ENCODE data around the gene KIAA1210. TPM values are rescaled to one million over a fixed set of nuclear protein-coding genes. Genes with fewer than 3 reads are reported as not detected.

The KIAA1210 gene
- total RNA-seq, 1 donor from 2014 or later: not detected

DNA sequence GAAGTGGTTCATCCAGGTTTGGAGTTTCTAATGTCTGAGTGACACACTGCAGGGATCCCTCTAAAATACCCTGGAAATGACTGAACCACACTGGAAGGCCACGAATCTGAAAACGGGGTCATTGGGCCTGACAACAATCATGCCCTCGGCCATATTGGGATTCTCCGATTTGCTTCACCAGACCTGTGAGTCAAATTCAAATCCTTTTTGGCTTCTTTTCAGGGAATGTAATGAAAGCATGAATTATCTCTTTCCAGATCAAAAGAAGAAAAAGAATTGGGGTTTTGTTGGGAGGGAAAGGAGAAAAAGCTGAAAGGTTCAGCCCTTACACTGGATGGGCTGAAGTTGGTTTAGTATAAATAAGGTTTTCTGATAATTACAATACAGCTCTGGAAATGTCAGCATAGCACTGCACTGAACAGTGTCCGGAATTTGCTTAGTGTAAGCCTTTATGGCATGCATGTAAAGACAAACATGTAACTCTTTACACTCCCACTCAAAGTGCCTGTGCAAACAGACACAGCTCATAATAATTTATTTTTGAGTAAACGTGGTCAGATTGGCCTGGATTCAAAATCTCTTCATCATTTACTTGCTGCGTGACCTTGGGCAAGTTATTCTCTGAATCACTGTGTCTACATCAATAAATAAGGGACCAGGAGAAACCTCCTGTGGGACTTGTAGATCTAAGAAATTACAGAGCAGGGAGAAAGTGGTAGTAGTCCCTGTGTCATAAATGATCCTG is 33.4 kb downstream of the KIAA1210 start:
- DNase-seq (ENCODE audit: low read depth): no peak

DNA sequence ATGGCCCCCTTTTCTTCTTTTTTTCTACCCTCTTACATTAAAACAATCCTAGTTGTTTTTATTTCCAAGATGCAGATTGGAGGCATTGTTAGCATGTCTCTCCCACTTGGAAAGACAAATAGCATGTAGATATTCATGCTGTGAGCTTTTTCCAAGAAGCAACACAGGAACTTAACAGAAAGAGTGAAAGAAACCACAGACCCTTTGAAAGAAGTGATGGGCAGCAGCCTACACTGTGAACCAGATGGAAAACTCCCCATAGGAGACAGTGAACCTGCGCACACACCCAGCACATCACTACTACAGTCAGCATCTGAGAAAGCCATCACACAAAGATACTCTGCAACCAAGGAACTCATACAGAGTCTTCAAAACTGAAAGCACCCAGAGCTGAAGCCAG is 37.0 kb downstream of the KIAA1210 start:
- DNase-seq (ENCODE audit: low read depth): no peak

DNA sequence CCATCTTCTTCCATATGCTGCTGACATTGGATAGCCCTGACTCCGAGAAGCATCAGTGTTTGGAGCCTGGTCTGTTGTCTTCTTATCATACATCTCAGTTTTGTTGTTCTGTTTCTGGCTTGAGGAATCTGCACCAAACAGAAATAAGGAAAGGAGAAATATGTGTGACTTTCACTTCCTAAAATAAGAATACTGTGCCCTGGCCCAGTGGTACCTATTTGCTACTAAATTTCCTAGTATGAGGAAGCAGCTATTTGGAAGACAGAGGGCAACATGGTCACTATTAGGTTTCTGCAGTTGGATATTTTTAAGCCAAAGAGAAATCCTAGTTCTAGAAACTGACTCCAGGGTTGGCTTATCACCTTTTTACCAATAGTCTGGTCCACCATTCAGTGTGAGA is 38.0 kb downstream of the KIAA1210 start:
- DNase-seq (ENCODE audit: low read depth): no peak

DNA sequence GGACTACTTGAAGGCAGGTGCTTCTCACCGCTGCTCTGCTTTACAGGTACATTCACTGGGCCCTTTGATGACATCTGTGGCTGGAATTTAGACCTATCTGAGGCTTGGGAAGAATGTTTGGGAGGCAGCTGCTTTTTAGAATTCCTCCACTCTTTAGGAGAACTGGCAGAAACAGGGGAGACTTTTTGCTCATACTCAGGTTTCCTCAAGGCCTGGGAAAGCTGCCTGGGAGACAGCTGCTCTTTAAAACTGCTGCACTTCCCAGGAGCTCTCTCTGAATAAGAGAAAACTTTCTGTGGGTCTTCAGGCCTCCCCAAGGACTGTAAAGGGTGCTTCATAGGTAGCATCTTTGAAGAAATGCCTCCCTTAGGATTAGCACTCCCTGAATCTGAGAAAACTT is 40.5 kb downstream of the KIAA1210 start:
- DNase-seq (ENCODE audit: low read depth): no peak

DNA sequence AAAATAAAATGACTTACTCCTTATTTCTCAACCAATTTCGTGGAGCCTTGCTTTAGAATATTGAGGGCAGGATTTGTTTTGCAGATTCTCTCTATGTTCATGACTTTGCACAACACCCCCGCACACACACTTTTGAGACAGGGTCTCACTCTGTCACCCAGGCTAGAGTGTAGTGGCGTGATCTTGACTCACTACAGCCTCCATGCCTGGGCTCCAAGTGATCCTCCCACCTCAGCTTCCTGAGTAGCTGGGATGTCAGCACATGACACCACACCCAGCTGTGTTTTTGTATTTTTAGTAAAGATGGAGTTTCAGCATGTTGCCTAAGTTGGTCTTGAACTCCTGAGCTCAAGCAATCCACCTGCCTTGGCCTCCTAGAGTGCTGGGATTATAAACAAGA is 42.8 kb downstream of the KIAA1210 start:
- DNase-seq (ENCODE audit: low read depth): no peak

DNA sequence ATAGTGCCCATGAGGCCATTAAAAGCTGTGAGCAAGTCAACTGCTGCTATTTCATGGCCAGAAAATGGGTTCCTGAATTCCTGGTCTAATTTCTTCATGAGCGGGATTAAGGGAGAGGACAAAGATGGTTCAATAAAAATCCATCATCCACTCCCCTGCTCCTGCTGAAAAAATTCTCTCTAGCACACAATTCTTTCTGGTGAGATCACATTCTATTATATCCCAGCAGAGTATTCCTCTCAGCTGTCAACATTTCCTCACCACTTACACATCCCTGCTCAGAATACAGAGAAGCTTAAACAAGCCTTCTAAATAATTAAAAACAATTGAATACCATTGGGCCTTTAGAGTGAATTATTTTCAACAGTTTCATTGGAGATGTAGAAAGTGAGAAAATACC is 45.3 kb downstream of the KIAA1210 start:
- DNase-seq (ENCODE audit: low read depth): no peak

DNA sequence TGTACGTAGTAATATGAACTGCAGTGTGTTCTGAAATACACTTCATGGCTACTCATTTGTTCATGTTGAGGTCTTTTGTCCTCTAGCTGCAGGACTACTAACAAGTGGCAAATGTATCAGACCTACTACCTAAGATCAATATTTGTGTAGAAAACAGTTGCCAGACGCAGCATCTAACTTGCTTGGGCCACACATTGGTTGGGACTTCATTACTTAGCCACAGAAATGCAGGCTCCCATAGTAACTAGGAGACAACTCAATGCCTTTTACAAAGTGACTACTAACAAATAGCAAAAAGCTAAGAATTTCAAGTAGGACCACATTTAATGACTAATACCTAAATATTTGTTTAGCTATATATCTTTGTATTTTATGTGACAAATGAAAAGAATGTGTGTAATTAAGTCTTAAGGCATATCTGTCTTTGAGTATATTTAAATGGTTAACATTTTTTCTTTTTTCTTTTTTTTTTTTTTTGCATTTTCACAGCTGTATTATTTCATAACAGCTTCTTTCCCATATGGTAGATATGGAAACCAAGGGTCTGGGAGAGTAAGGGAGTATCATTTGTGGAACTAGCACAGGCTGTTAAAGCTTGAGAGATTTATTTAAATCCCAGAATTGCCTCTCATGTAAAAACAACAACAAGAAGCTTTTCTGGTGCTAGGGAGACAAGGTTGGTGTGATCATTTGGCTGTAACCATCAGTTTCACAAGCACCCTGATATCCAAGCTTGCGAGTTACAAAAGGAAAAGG is 52.2 kb downstream of the KIAA1210 start:
- no peak for DNase-seq (ENCODE audit: low read depth)

DNA sequence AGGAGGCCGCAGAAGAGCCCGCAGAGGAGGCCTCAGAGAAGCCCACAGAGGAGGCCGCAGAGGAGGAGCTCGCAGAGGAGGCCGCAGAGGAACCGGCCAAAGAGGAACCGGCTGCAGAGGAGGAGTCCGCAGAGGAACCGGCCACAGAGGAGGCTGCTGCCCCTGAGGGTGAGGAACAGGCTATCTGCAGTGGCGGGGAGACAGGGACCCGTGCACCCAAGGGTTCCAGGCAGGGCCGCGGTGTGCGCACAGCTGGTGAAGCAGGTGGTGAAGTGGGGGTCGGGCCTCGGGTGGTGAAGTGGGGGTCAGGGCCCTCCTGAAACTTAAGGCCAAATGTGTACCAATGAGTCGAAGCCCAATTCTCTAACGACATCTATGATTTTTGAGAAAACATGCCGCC is 53.7 kb downstream of the KIAA1210 start:
- DNase-seq (ENCODE audit: low read depth): no peak

DNA sequence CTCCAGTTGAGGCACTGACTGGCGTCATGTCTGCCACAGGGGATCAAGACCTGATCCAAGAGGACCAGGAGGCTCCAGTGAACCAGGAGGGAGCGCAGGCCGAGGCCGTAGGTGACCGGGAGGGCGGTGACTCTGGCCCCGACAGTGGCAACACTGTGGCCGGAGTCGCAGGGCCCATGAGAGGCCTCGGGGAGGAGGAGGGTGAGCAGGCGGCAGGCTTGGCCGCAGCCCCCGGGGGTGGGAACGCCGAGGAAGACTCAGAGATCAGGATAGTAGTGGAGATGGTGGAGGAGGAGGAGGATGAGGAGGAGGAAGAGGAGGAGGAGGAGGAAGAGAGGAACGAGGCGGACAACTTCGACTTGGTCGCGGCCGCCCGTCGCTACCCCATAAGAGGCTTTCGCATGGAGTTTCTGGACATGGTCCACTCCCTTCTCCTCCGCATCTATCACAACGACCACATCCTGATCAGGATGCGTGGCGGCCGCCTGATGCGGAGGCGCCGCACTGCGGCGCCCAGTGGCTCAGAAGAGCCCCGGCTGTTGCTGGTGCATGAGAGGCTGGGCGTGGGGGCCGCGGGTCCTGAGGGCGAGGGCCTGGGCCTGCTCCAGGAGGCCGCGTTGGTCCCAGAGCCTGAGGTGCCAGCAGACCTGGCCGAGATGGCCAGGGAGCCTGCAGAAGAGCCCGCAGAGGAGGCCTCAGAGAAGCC is 54.3 kb downstream of the KIAA1210 start:
- DNase-seq (ENCODE audit: low read depth): no peak

DNA sequence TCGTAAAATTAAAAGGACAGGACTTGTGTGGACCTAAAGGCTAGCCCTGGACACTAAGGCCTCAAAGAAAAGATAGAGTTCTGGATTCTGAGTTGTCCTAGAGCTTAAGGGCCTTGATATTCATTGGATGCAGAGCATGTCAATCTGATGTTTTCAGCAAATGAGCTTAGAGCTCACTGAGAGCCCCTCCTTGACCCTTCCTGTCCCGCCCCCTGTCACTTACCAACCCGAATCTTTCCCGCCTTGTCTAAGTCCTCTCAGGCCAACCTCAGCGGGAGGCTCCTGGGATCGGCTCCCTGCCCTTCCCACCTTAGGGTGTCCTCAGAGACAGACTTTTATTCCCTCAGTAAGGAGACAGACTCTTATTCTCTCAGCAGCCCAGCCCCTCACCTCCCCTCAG is 54.9 kb downstream of the KIAA1210 start, which contains the start of gene CT47C1:
Gene CT47C1, plus strand, starts transcription at position 250 of the 400 bp plus-strand sequence. CDS start 233 bp downstream, outside the sequence.
- no peak for DNase-seq (ENCODE audit: low read depth)

DNA sequence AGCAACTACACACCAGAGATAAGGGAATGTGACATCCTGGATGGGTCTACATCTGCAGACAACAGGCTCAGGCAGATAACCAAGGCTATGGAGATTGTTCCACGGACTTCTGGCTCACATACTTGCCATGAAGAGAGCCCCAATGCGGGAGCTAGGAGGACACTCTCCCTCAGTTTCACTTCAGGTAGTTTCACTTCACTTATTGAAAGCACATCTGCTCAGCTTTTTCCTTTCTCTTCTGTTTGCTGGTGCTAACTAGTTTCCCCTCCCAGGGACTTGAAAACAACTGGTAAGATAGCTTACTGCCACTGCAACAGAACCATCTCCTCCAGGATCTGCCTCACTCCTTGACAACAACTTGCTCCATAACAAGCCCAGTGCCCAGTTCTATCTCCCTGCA is 56.2 kb downstream of the KIAA1210 start:
- no peak for DNase-seq (ENCODE audit: low read depth)

DNA sequence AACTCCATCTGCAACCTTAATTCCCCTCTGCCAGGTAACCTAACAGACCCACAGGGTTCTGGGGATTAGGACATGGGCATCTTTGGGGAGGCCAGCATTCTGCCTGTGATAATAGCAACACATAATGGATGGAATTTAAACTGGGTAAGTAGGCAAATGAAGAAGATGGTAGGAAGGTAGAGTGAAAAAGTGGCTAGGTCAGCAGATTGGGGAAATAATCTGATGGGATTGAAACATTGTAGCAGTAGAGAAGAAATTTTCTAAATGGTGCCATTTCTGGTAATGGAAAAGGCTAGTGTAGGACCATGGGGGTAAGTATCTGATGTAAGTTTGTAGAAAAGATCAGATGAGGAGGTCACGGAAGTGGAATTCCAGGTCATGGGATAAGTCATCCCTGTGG is 57.9 kb downstream of the KIAA1210 start:
- no peak for DNase-seq (ENCODE audit: low read depth)

DNA sequence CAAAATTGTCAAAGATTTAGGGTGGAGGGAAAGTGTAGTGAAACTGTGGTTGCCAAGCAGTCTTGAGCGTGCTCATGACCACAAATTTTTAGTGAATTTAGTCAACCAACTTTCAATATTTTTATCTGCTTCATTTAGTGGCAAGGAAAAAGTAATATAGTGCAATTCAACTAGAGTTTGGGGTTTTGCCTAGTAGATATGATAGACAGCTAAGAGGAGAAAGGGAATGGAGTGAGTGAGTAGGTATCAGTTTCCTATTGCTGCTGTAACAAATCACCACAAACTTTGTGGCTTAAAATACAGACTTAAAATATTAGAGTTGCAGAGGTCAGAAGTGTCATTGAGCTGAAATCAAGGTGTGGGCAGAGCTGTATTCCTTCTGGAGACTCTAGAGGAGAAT is 58.5 kb downstream of the KIAA1210 start:
- no peak for DNase-seq (ENCODE audit: low read depth)

DNA sequence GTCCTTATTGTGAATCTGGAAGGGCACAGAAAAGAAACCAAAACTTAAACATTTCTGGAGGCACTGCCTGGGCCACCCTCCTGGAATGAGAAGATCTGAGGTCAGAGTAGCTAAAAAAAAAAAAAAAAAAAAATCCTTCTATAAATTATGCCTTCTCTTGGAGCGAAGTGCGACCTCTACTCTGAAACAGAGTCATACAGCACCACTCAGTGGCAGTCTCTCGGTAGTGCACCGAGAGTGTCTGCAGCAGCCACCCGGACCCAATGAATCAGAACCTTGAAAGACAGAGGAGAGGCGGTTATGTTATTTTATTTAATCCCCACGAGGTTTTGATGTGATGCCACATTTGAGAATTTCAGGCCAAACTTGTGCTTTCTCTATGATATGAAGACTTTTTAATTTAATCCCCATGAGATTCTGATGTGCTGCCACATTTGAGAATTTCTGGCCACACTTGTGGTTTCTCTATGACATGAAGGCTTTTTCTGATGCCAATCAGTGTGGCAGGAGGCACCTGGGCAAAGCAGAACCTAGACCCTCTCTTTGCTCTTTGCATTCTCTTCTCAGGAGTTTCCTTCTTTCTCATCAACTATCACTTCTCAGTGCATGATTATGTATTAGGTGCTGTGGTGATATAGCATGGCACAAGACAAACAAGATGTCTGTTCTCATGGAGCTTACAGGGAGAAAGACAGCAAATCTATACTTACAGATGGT is 60.4 kb downstream of the KIAA1210 start:
- peak; percentile 47 for DNase-seq (ENCODE audit: low read depth)

DNA sequence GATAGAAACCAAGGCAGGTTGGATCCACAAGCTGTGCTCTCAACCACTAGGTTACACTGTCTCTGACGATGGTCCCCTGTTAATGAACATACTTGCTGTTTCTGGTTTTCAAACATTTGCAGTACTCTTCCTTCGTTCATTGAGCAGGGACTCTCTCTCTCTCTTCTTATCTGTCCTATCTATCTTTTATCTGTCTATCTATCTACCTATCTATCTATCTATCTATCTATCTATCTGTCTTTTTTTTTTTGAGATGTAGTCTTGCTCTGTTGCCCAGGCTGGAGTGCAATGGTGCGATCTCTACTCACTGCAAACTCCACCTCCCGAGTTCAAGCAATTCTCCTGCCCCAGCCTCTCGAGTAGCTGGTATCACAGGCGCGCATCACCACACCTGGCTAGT is 64.2 kb downstream of the KIAA1210 start:
- no peak for DNase-seq (ENCODE audit: low read depth)

DNA sequence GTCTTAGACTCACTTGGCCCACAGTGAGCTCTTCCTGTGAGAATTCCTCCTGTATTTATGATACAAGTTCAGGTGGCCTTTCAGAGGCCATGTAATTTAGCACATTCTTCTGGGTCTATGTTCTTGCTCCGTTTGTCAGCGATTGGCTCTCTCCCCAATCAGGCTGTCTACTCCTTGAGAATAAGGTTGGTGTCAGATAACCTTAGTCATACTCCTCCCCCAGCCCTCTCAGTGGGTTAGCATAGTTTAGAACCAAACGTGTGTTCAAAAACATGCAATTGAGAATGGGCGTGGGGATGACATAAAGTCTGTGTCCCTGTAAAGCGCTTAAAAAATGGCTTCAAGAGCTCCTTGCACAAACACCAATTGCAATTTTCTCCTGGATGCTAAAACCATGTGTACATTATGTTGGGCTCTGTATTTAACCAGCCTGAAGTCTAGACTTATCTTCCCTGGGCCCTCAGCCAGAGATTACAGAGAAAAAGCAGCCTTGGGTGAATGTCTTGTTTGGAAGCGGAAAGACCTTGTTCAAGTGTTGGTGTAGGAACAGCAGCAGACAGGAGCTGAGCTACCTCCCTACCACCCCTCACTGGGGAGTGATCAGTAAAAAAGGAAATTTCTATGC is 64.8 kb downstream of the KIAA1210 start:
- DNase-seq (ENCODE audit: low read depth): no peak

DNA sequence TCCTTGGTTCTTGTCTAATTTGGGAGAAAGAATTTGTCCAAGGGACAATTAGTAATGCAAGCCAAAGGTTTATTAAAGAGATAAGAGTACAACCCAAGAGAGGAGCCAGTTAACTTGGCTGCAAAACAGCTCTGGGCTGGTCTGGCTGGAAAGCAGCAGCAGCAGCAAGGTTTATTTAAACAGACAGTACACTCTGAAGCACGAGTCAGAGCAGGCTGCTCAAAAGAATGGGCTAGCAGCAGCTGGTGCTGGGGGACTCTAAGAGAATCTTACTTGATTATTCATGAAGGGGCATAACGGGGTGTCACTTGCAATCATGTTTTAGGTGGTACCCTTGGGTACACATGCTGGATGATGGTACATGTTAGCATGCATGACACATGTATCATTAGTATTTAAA is 71.9 kb downstream of the KIAA1210 start:
- no peak for DNase-seq (ENCODE audit: low read depth)

DNA sequence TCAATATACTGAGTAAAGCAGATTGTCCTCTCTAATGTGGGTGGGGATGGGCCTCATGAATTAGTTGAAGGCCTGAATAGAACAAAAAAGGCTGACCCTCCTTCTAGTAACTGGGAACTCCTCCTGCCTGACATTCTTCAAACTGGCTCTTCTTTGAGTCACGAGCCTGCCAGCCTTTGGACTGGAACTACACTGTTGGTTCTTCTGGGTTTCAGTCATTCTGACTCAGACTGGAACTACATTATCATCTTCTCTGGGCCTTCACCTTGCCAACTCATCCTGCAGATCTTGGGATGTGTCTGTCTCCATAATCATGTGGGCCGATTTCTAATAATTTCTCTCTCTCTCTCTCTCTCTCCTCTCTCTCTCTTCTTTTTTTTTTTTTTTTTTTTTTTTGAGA is 81.7 kb downstream of the KIAA1210 start:
- peak; percentile 15 for DNase-seq (ENCODE audit: low read depth)

DNA sequence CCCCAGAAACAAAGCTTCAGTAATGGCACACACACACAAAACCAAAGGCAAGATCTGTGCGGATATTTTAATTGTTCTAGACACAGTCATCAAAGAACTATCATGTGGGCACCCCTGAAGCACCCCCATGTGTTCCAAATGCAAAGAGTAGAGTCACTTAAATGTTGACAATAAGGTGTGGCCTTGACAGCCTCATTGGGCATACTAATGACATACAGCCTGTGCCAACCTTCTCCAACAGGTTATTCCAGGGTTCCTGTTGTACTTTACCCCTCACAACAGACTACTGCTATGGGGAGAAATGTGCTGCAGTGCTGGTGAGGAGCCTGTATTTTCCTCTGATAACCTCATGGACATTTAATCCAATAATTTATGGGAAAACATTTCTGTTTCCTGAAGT is 84.6 kb downstream of the KIAA1210 start:
- no peak for DNase-seq (ENCODE audit: low read depth)

DNA sequence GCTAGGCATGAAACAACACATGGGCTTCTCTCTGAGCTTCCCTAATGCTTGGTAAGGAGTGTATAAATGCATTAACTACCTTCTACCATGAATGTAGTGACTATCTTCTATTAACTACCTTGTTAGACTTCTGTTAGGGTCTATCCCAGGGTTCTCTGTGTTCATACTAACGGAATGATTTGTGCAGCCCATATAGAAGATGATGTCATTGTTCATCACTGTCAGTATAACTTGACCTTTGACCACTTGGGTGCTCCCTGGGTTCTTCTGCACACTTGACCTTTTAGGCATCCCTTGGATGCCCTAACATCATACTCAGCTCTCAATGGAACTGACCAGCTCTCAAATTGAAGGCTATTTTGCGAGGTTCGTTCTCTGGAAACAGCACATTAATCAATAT is 85.6 kb downstream of the KIAA1210 start:
- no peak for DNase-seq (ENCODE audit: low read depth)

DNA sequence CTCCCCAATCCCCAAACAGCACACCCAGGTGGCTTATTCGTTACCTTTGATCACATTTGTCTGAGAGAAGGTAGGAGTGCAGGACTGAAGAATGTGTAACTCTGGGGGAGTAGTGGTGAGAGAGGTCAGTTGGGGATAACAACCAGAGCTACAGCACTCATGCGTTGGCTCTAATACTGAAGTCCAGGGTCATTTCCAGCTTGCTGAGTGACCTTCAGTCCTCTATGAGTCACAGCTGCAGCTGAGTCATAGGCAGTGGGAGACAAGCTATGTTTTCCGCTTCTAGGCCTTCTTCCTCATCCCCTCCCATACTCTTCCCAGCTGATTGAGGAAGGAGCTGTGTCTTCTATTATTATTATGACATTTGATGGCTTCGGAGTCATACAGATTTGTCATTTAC is 86.4 kb downstream of the KIAA1210 start:
- DNase-seq (ENCODE audit: low read depth): peak; percentile 93

DNA sequence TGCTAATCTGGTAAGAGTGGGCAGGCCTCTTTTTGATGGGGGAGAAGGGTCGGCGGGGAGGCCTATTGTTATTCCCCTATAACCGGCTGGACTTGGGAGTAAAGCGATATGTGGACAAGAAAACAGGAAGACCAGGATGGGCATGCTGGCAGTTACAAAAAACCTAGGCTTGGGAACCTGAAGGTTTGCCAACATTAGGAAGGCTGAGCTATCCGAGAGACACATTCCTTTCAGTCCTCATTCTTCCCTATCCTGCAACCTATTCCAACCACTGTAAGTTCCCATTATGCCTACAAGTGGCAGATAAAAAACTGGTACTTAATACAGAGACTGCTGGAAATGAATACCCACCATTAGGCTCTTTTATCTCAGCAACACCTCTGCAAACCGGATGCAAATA is 87.2 kb downstream of the KIAA1210 start:
- DNase-seq (ENCODE audit: low read depth): no peak

Data from renal cortical epithelial cell (primary cell).